Measurements from ENCODE around the gene GPRC5A.

The GPRC5A gene

DNA sequence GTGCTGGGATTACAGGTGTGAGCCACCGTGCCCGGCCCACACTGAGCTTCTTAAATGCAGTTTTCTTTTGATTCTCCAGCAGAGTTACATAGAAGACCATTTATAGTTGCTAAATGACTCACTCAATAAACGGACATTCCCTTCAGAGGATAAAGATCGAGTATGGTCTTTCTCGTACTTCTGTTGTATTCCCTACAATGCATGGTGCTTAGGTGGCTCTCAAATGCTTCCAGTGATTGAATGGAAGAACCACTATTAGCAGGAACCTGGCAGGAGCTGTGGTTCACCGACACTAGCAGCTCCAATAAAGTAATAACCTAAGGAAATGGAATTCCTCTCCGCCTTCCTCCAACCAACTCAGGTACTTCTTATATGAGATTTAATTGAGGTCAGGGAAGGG lies 3.9 kb upstream of the GPRC5A start:
- DNase-seq: no peak

DNA sequence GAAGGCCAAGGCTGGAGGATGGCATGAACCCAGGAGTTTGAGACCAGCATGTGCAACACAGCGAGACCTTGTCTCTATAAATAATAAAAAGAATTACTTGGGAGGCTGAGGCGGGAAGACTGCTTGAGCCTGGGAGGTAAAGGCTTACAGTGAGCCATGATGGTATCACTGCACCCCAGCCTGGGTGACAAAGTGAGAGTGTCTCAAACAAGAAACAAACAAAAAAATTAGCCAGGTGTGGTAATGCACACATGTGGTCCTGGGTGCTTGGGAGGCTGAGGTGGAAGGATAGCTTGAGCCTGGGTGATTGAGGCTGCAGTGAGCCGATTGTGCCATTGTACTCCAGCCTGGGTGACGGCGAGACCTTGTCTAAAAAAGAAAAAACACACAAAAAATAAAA lies 1.7 kb upstream of the GPRC5A start:
- no peak for DNase-seq

DNA sequence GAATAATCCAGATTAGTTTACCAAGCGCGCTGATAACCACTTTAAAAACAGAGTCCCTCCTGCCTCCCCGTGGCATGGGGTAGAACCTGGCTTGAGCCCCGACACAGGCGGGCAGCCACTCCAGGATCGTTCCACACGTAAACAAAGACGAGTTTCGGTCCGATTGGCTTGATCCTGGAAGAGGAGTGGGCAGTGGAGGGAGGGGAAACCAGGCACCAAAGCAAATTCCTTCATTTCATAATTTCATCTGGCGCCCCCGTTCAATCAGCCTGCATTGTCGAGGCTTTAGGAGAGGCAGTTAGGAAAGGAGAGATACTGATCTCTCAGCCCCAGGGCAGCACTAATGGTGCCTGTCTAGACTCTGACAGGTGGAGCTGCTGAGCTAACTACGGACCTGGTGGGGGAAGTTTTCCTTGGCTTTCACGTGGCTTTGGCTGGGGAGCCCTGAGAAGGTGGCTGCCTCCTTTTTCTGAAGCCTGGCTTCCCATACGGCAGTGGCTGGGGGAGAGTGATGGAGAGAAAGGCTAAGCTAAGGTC lies 751 bp upstream of the GPRC5A start:
- peak in 1 of 5 donors; percentile 5 for DNase-seq

DNA sequence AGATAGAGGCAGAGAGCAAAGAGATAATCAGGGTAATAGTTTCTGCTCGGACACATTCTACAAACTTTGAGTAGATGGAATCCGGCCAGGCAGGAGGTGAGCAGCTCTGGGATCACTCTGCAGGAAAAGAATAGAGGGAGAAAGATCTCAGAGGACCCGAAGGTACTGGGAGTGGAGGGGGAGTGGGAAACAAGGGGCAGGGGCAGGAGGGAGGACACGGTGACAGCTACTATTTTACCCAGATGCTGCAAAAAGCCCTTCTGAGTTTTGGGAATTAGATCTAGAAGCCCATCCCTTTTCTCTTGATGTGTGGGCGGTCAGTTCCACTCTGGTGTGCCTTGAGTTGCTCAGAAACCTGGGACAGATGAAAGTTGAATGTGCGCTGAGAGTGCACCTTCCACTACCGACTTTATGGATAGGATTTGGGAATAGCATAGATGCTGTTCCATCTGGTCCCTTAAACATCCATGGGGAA lies 556 bp downstream of the GPRC5A start:
- no peak for DNase-seq

DNA sequence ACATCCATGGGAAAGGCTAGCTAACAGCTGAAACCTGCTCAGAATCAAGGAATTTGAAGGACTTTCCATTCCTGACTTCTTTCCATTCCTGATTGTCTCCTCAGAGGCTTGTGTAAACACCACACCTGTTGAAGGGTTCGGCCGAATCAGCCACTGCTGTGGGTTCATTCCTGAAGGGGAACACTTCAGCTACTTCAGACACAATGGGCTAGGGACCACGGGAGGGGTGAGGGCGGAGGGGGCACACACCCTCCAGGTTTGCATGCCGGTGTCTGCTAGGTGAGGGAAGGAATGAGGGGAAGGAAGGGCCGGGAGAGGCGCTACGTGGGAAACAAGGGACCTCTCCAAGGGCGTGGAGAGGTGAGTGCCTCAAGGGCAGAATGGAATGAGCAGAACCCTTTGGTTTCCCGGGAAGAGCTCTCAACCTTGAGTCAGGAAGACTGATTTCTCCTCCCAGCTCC lies 1.3 kb downstream of the GPRC5A start:
- no peak for DNase-seq

DNA sequence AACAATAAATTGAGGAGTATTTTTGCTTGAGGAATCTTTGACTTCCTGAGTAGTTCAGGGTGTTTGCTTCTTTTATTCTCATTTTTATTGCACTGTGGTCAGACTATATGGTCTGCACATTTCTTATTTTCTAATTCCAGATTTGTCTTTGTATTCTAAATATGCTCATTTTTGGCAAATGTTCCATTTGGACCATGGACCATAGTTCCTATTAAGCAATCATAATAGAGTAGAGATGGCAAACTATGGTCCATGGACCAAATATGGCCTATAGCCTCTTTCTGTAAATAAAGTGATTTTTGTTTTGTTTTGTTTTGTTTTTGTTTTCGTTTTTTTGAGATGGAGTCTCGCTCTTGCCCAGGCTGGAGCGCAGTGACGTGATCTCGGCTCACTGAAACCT lies 2.1 kb downstream of the GPRC5A start:
- no peak for DNase-seq

DNA sequence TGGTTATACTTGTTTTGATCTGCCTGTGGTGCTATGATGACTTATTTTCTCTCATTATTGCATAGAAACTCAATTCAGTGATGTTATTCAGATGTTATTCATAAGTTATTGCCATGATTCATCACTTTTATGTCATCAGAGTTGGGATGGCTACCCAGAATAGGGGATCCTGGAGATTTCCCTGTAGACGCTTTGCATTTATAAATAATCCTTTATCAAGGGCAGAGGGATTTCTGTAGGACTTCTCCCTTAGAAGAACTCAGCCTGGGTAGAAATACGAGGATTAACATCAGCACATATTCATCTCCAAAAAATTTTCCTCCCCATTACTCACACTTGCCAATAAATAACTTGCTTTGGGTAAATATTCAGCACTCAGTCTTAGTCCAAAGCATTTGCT lies 4.9 kb downstream of the GPRC5A start:
- DNase-seq: no peak

DNA sequence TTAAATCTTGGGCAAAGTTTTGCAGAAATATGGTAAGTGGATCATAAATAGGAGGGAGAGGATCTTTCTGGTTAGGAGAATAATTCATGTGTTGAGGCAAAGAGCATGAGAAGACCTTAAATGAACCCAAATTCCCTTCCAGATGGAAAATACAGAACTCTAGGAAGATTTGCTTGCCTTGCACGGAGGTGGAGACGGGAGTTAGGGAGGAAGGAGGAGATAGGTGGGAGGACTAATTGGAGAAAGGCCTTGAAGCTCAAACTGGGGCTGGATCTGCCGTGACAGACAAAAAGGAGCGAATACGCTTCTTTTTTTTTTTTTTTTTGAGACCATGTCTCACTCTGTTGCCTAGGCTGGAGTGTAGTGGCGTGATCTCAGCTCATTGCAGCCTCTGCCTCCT lies 5.9 kb downstream of the GPRC5A start:
- no peak for DNase-seq

DNA sequence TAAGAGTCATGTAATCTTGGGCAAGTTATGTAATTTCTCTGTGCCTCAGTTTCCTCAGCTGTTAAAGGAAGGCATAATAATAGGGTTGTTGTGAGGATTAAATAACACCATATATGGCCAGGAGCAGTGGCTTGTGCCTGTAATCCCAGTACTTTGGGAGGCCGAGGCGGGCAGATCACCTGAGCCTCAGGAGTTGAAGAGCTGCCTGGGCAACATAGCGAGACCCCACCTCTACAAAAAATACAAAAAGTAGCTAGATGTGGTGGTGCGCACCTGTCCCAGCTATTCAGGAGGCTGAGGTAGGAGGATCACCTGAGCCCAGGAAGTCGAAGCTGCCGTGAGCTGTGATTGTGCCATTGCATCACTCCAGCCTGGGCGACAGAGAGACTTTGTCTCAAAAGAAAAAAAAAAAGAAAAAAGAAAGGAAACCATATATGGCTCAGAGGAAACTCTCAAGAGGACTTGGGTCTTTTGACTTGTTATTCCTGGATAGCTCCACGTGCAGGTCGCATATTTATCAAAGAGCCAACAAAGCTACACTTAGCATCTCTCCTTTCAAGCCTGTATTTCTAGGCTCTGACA lies 6.9 kb downstream of the GPRC5A start:
- DNase-seq: no peak

DNA sequence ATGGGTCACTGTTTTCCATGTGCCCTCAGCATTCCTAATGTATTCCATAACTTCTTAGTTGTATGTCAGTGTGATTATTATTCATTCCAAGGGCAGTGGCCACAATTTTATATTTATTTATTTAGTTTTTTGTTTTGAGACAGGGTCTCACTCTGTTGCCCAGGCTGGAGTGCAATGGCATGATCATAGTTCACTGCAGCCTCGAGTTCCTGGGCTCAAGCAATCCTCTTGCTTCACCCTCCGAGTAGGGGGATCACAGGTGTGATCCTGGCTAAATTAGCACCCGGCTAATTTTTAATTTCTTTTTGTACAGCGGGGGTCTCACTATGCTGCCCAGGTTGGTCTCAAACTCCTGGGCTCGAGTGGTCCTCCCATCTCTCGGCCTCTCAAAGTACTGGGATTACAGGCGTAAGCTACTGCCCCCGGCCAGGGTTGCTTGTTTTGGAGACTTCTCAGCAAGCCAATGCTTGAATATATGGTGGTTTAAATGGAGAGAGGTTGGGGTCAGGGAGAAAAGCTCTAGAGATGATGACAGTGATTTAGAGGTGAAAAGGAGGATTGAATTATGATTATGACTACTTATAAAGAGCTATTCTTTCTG lies 7.6 kb downstream of the GPRC5A start:
- DNase-seq: no peak

DNA sequence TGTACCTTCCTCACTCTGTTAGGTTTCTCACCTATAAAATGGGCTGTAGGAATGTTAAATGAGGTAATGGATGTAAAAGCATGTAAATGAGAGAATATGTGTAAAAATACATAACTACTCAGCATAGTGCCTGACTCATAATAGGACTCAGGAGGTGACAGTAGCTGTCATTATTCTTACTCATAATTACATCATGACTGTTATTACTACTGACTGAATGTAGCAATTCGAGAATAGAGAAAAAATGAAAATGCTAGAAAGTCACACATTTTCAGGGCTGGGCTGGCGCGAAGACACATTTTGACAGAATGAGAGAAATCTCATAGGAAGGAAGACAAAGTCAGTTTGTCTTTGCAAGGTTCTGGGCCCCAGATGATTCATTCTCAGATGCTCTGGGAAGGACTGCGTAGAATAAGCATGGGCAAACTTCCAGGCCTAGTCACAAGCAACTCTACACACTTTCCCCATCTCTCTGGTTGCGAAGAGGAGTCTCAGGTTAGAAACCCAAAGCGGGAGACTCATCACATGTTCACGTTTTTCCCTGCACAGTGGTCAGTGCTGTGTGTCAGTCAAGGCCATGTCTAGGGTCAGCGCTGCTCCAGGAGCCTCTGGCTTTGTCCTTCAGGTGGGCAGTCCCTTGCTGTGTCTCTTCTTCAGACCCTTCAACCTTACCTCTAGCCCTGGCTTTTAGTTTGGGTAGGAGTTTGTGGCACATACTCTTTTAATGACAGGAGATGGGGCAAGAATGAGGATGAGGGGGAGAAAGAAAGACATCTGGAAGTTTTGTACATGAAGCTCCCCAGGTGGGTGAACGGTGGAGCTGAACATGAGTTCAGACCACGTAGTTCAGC lies 8.4 kb downstream of the GPRC5A start:
- peak in 1 of 5 donors; percentile 85 for DNase-seq

DNA sequence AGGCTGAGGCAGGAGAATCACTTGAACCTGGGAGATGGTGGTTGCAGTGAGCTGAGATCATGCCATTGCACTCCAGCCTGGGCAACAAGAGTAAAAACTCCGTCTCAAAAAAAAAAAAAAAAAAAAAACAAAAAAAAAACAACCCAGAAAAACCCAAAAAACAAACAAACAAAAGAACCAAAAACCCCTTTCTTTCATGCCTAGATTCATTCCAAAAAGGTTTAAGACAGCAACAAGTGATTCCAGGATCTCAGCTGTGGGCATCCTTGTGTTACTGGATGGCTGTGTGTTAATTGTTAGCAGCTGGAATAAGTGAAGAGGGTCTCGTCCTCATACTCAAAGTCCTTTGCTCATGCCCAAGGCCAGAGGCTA lies 9.4 kb downstream of the GPRC5A start:
- DNase-seq: no peak

DNA sequence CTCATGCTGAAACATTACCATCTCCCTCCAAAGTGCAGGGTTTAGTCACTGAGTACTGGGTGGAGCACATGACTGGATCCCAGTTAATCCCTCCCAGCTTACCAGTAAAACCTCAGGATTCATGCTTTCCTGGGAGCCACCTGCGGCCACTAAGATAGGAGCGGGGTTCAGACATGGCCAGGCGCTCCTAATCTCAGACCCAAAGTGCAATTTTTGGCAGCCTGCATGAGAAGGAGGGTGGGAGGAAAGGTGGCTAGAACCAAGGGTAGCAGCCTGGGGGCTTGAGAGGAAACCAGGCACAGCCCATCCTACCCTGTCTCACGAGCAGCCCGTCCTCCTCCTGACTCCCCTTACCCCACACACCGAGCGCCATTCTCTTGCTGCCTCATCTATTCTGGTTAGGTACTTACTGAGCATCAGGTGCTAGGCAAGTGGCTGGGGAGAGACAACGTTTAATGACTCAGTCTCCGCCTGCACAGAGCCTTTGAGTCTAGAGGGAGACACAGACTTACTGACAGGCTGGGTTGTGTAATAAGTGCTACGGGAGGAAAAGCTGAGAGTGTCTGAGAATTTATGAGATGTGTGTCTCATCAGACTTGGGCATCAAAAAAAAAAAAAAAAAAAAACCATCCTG lies 9.9 kb downstream of the GPRC5A start:
- DNase-seq: no peak

DNA sequence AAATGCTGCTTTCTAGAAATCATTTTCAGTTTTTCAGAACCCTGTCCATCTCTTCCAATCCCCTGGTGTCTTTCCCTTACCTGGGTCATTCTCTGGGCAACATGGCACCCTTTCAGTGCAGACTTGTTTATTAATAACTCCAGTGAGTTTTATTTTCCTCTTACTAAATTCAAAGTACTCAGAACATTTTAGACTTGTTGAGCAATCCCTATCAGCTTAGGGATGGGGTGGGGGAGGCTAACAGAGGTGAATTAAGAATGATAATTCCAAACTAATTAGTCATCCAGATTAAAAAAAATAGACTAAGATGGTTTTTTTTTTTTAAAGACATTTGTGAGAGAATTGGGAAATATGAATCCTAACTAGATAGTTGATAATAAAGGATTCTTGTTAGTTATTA lies 10.7 kb downstream of the GPRC5A start:
- DNase-seq: no peak

DNA sequence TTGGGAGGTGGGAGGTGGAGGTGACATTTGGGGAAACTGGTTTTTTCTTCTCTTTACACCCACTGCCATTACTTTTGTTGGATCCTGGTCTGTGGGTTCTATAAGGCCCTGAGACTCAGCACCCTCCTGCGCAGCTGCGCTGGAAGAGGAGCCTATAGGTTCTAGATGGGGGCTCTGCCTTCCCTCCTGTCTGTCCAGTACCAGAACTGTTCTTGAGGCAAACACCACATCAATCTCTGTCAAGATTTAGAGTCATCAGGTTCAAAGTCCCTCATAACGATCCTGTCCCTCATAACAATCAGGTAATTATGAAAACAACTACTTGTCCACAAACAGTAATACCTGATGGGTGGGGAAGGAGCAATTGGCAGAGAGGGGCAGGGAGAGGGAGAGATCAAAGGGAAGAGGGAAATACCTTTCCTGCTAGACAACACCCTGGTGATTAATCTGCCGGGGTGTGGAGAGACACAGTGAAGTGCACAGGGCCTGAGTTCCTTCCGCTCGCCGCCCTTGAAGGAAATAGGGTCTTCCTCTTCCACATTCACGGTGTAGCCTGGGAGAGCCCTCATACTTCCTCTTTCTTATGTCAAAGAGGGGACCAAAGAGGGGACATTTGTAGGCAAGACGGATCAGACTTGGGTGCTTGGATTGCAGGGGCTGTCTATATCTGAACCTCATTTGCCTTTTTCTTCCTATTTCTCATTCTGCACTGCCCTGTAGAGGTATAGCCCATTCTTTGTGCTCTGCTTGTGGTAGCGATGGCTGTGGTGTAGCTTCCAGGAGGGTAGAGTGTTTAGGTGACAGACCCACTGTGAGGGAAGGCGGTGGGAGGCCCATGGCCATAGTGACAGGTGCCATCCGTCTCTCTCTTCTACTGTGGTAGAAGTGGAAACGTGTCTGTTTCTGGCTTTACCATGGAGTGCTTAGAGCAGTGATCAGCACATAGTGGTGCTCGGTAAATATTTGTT lies 12.6 kb downstream of the GPRC5A start:
- no peak for DNase-seq

DNA sequence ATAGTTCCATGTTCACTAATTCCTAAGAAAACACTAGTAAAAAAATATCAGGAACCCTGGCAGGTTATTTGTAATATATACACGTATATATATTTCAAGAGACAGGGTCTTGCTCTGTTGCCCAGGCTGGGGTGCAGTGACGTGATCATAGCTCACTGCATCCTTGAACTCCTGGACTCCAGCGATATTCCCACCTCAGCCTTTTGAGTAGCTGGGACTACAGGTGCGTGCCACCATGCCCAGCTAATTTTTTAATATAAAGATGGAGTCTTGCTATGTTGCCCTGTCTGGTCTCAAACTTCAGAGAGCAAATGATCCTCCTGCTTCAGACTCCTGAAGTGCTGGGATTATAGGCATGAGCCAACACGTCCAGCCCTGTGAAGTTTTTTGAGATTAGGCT lies 16.2 kb downstream of the GPRC5A start:
- no peak for DNase-seq

DNA sequence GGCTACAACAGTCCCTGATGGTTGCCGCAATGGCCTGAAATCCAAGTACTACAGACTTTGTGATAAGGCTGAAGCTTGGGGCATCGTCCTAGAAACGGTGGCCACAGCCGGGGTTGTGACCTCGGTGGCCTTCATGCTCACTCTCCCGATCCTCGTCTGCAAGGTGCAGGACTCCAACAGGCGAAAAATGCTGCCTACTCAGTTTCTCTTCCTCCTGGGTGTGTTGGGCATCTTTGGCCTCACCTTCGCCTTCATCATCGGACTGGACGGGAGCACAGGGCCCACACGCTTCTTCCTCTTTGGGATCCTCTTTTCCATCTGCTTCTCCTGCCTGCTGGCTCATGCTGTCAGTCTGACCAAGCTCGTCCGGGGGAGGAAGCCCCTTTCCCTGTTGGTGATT lies 16.9 kb downstream of the GPRC5A start:
- no peak for DNase-seq

DNA sequence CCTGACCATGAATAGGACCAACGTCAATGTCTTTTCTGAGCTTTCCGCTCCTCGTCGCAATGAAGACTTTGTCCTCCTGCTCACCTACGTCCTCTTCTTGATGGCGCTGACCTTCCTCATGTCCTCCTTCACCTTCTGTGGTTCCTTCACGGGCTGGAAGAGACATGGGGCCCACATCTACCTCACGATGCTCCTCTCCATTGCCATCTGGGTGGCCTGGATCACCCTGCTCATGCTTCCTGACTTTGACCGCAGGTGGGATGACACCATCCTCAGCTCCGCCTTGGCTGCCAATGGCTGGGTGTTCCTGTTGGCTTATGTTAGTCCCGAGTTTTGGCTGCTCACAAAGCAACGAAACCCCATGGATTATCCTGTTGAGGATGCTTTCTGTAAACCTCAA lies 17.3 kb downstream of the GPRC5A start:
- no peak for DNase-seq

DNA sequence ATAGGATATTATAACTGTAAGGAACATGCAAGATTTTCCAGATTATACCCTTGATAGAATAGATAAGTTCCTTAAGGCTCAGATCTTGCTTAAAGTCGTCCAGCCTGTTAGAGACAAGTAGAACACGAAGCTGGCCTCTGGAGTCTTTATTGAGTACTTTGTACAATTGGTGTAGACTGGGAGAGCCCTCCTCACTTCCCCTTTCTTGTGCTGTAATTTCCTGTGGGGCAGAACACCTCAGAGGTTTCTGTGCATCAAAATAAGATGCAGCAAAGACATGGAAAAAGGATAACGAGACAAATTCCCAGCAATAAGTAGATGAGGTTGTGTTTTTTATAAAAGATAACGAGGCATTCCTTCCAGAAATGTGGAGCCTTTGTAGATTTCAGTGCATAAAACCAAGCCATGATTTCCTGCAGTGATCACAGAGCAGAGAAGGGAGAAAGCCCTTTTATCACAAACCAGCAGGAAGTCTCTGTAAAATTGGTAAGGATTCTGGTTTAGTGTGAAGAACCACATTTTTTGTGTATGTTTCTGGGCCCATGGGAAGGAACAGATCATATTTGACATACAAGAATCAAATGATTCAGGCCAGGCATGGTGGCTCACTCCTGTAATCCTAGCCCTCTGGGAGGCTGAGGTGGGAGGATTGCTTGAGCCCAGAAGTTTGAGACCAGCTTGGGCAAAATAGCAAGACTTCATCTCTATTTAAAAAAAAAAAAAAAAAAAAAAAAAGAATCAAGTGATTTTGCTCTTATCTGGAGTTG lies 18.0 kb downstream of the GPRC5A start:
- no peak for DNase-seq

DNA sequence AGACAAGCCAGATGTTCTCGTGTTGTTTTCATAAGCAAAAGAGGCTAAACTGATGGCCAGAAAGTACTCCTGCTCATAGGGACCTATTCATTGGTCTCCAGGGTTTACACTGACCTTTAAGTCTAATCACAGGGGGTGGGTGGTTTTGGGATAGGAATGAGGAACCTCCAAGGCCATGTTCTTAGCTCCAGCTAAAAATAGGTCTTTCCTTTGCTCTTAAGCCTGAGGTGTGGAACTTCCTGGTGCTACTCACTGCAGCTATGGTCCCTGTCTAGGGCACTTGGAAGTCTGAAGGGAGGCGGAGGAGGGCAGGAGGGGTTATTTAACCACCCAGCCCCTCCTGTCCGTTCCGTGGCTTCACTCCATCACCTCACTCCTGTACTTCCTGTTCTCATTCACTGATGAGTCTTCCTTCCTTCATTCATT lies 18.6 kb downstream of the GPRC5A start:
- DNase-seq: no peak

DNA sequence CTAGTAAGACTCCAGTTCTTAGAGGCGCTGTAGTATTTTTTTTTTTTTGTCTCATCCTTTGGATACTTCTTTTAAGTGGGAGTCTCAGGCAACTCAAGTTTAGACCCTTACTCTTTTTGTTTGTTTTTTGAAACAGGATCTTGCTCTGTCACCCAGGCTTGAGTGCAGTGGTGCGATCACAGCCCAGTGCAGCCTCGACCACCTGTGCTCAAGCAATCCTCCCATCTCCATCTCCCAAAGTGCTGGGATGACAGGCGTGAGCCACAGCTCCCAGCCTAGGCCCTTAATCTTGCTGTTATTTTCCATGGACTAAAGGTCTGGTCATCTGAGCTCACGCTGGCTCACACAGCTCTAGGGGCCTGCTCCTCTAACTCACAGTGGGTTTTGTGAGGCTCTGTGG lies 21.3 kb downstream of the GPRC5A start:
- no peak for DNase-seq

Data from T-helper 1 cell (primary cell).